Left ventricle myocardium inferior (tissue), 1 donor: ENCODE measurements around the gene GSK3B. TPM values are rescaled to one million over a fixed set of nuclear protein-coding genes. Genes with fewer than 3 reads are reported as not detected.
"Not testable (repeated sequence)": the region's sequence is repeated elsewhere in the genome, so short reads cannot be mapped to it uniquely, and the experiment has no call there.

ENCODE experiments used
- DNase-seq: peaks from one replicate; pipeline ENCODE4 v3.0.0-alpha.2; 2020
- H3K27ac ChIP-seq: fragments of 200-600 bp; replicated peaks from 2 replicates; pipeline ENCODE4 v1.8.0; 2021
- H3K27me3 ChIP-seq: fragments of 200-600 bp; 2 replicates; pipeline ENCODE4 v1.8.0; 2021; ENCODE audit warnings: low read depth
- H3K36me3 ChIP-seq: fragments of 200-600 bp; 2 replicates; pipeline ENCODE4 v1.8.0; 2021
- H3K4me1 ChIP-seq: fragments of 200-600 bp; 2 replicates; pipeline ENCODE4 v1.8.0; 2021
- H3K4me3 ChIP-seq: fragments of 200-600 bp; 2 replicates; pipeline ENCODE4 v1.8.0; 2021; ENCODE audit warnings: mild to moderate bottlenecking, moderate library complexity
- H3K9me3 ChIP-seq: fragments of 200-600 bp; replicated peaks from 2 replicates; pipeline ENCODE4 v1.8.0; 2021
- CTCF ChIP-seq: fragments of 200-600 bp; IDR thresholded peaks from 2 replicates; pipeline ENCODE4 v1.8.0; 2021; ENCODE audit warnings: antibody characterized with exemption, mild to moderate bottlenecking, borderline replicate concordance
- intact Hi-C: fragments of 100-400 bp; cut with micrococcal nuclease; formaldehyde crosslinking; loops from one replicate; pipeline ENCODE4 v1.11.0; 2022
- total RNA-seq: library from RNA; stranded (reverse); fragmentation: NEBNext Ultra II Directional; extraction: Animal tissue kit (Norgen Biotek cat#: 25700); gene quantifications from one replicate; pipeline ENCODE4 v1.2.1, GENCODE V29; 2021
- donor health status: DM: no; HTN: yes; CAD: no; lungs with severe emphysema.

GSK3B gene
- total RNA-seq, 1 donor from 2014 or later = 42.5 TPM

DNA sequence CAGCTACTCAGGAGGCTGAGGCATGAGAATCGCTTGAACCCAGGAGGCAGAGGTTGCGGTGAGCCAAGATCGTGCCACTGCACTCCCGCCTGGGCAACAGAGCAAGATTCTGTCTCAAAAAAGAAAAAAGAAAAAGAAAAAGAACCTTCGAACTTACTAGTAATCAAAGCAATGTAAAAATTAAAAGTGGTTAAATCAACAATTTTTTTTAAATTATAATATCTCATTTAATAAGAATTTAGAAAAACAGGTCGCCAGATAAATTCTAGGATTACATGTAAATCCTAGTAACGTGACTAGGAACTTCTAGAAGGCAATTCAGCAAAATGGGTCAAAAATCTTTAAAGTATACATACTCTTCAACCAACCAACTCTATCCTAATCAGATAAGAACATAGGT is 37.2 kb downstream of the GSK3B start:
- TF ChIP-seq CTCF = no peak
- intact Hi-C loops = no loop called here
- Histone ChIP-seq H3K36me3 (no peaks in the 10 kb centered on the region), H3K27ac (no peak overlapping the region), H3K4me3 (no peak overlapping the region), H3K4me1 (peaks cover 74% of the 10 kb centered on the region), H3K9me3 (no peaks in the 10 kb centered on the region), H3K27me3 (no peaks in the 10 kb centered on the region)
- no peak for DNase-seq

GRCh38 chr3:120053647-120054046 is 40.6 kb downstream of the GSK3B start:
- peaks cover 74% of the 10 kb centered on the region for H3K4me1 ChIP-seq

DNA sequence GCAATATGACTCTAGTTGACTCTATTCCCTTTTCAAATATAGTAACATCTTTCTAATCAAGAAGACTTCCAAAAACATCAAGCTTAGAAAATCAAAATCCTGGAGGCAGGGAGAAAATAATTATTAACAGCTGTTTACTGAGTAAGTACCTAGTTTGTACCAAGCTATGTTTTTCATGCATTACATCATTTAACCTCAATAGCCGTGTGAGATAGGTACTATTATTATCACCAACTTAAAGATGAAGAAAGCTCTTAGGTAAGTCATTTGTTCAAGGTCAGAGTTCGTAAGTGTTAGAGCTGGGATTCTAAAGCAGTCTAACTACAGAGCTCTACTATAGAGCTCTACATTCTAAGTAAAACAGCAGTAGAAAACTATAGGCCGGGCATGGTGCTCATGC is 41.6 kb downstream of the GSK3B start:
- H3K9me3 ChIP-seq = no peaks in the 10 kb centered on the region
- no peak overlapping the region for H3K4me3 ChIP-seq
- no peak for TF ChIP-seq CTCF
- no peaks in the 10 kb centered on the region for H3K36me3 ChIP-seq
- no peak overlapping the region for H3K27ac ChIP-seq
- H3K27me3 ChIP-seq = no peaks in the 10 kb centered on the region
- intact Hi-C loops = no loop called here
- H3K4me1 ChIP-seq = peaks cover 79% of the 10 kb centered on the region
- no peak for DNase-seq

More at GRCh38 chr3:120053647-120054046, 40.6 kb downstream of the GSK3B start:
- H3K9me3 ChIP-seq, intact Hi-C loops, H3K27ac ChIP-seq, H3K4me3 ChIP-seq, H3K36me3 ChIP-seq, DNase-seq, H3K27me3 ChIP-seq: not testable (repeated sequence)

DNA sequence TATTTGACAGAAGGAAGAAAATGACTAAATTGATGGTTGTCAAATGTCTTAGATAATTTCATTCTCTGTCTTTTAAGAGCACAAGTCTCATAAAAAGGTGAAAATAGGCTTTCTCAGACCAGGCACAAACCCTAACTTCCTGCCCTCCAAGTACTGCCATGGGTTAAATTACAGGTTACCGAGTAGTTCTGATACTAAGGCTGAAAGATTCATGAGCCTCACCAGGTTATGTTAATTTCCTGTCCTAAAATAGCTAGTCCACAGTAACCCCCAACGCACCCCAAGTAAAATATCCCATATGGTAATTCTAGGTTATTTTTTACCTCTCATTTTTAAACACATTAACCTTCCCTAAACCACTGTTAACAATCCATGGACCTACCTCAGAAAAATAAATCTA is 42.0 kb downstream of the GSK3B start:
- Histone ChIP-seq H3K27me3 (no peaks in the 10 kb centered on the region), H3K4me3 (no peak overlapping the region), H3K9me3 (no peaks in the 10 kb centered on the region), H3K27ac (no peak overlapping the region), H3K4me1 (peaks cover 79% of the 10 kb centered on the region), H3K36me3 (no peaks in the 10 kb centered on the region)
- TF ChIP-seq CTCF = no peak
- intact Hi-C loops = no loop called here
- DNase-seq = no peak

DNA sequence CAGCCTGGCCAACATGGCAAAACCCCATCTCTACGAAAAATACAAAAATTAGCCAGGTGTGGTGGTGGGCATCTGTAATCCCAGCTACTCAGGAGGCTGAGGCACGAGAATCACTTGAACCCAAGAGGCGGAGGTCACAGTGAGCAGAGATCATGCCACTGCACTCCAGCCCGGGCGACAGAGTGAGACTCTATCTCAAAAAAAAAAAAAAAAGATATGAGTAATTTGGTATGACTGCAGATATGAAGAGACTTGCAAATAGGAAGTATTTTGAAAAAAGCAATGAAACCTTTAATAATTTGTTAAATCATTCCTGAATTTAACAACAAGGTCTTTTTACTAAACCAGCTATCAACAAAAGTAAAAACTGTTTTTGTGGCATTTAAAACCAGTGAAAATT is 42.7 kb downstream of the GSK3B start:
- H3K27me3 ChIP-seq, H3K36me3 ChIP-seq, DNase-seq, H3K9me3 ChIP-seq, H3K27ac ChIP-seq, H3K4me3 ChIP-seq, intact Hi-C loops: not testable (repeated sequence)
- peaks cover 79% of the 10 kb centered on the region for H3K4me1 ChIP-seq

- peaks cover 74% of the 10 kb centered on the region for H3K4me1 ChIP-seq
- H3K9me3 ChIP-seq = peaks cover 15% of the 10 kb centered on the region
- no peak for DNase-seq
- H3K27me3 ChIP-seq = no peaks in the 10 kb centered on the region
- H3K36me3 ChIP-seq = no peaks in the 10 kb centered on the region
- H3K4me3 ChIP-seq = no peak overlapping the region
- intact Hi-C loops = no loop called here
- H3K27ac ChIP-seq = no peak overlapping the region
- no peak for TF ChIP-seq CTCF
These were observed 44.2 kb downstream of the GSK3B start for GRCh38 chr3:120049881-120050539.
